Measurements from ENCODE around the gene RNF8. TPM values are rescaled to one million over a fixed set of nuclear protein-coding genes. Genes with fewer than 3 reads are reported as not detected.
"Not testable (repeated sequence)": the region's sequence is repeated elsewhere in the genome, so short reads cannot be mapped to it uniquely, and the experiment has no call there.

The RNF8 gene
- total RNA-seq, 1 donor from 2014 or later = 17.6 TPM

GRCh38 chr6:37396571-37397180, 42.9 kb downstream of the RNF8 start:
- Histone ChIP-seq H3K4me1 (no peaks in the 10 kb centered on the region), H3K36me3 (peaks cover 20% of the 10 kb centered on the region), H3K9me3 (no peaks in the 10 kb centered on the region), H3K27ac (no peak overlapping the region), H3K27me3 (no peaks in the 10 kb centered on the region), H3K4me3 (no peak overlapping the region)
- no peak for TF ChIP-seq CTCF (IDR thresholded peaks at IDR 0.05)
- intact Hi-C loops (cut with DNase I) = no loop called here
- no peak for ATAC-seq
- DNase-seq = no peak

- no peak for TF ChIP-seq CTCF (IDR thresholded peaks at IDR 0.05)
- no peaks in the 10 kb centered on the region for H3K27me3 ChIP-seq
- no peak overlapping the region for H3K27ac ChIP-seq
- no peak for DNase-seq
- H3K4me3 ChIP-seq = no peak overlapping the region
- no peak for ATAC-seq
- intact Hi-C loops (cut with DNase I) = no loop called here
- H3K4me1 ChIP-seq = no peaks in the 10 kb centered on the region
- H3K9me3 ChIP-seq = no peaks in the 10 kb centered on the region
- H3K36me3 ChIP-seq = no peaks in the 10 kb centered on the region
Measured at GRCh38 chr6:37399131-37399530, 45.3 kb downstream of the RNF8 start.

GRCh38 chr6:37399795-37400490, 46.2 kb downstream of the RNF8 start:
- H3K9me3 ChIP-seq = no peaks in the 10 kb centered on the region
- intact Hi-C loops (cut with DNase I) = no loop called here
- no peak for ATAC-seq
- no peaks in the 10 kb centered on the region for H3K4me1 ChIP-seq
- H3K4me3 ChIP-seq = no peak overlapping the region
- TF ChIP-seq CTCF (IDR thresholded peaks at IDR 0.05) = no peak
- no peaks in the 10 kb centered on the region for H3K27me3 ChIP-seq
- no peaks in the 10 kb centered on the region for H3K36me3 ChIP-seq
- H3K27ac ChIP-seq = no peak overlapping the region
- DNase-seq = no peak

- DNase-seq; H3K36me3 ChIP-seq; H3K4me1 ChIP-seq; H3K9me3 ChIP-seq; intact Hi-C loops (cut with DNase I); H3K4me3 ChIP-seq; H3K27ac ChIP-seq; ATAC-seq; H3K27me3 ChIP-seq: not testable (repeated sequence)
Measured at GRCh38 chr6:37401658-37402057, 47.9 kb downstream of the RNF8 start.

GRCh38 chr6:37406726-37407341, 53.1 kb downstream of the RNF8 start:
- TF ChIP-seq CTCF (IDR thresholded peaks at IDR 0.05) = no peak
- Histone ChIP-seq H3K27me3 (no peaks in the 10 kb centered on the region), H3K27ac (no peak overlapping the region), H3K36me3 (no peaks in the 10 kb centered on the region), H3K4me1 (no peaks in the 10 kb centered on the region), H3K4me3 (no peak overlapping the region), H3K9me3 (no peaks in the 10 kb centered on the region)
- ATAC-seq = no peak
- intact Hi-C loops (cut with DNase I) = no loop called here
- DNase-seq = no peak

- Histone ChIP-seq H3K4me1 (no peaks in the 10 kb centered on the region), H3K9me3 (no peaks in the 10 kb centered on the region), H3K27ac (no peak overlapping the region), H3K4me3 (no peak overlapping the region), H3K27me3 (no peaks in the 10 kb centered on the region), H3K36me3 (no peaks in the 10 kb centered on the region)
- TF ChIP-seq CTCF (IDR thresholded peaks at IDR 0.05) = no peak
- no peak for DNase-seq
- no peak for ATAC-seq
- intact Hi-C loops (cut with DNase I) = no loop called here
Measured at GRCh38 chr6:37407948-37408347, 54.2 kb downstream of the RNF8 start.

Measured in upper lobe of right lung (tissue), 1 donor.